ENCODE measurements around the gene IQCN.

The IQCN gene

GRCh38 chr19:18309525-18310064, 35.3 kb upstream of the IQCN start:
- TF ChIP-seq CTCF (IDR thresholded peaks at IDR 0.05; ENCODE audit: poor library complexity, severe bottlenecking): no peak
- Histone ChIP-seq H3K9me3 (ENCODE audit: severe bottlenecking) (no peaks in the 10 kb centered on the region), H3K27ac (ENCODE audit: poor library complexity, severe bottlenecking) (no peak overlapping the region), H3K4me3 (ENCODE audit: severe bottlenecking) (no peak overlapping the region), H3K36me3 (ENCODE audit: low read depth) (peaks cover 75% of the 10 kb centered on the region), H3K27me3 (ENCODE audit: insufficient read depth, poor library complexity, severe bottlenecking) (no peaks in the 10 kb centered on the region), H3K4me1 (ENCODE audit: insufficient read depth, poor library complexity, severe bottlenecking) (peaks cover 6% of the 10 kb centered on the region)
- ATAC-seq (ENCODE audit: low read depth) (no peak), DNase-seq (ENCODE audit: low spot score) (no peak)

- Histone ChIP-seq H3K27ac (ENCODE audit: poor library complexity, severe bottlenecking) (no peak overlapping the region), H3K36me3 (ENCODE audit: low read depth) (peaks cover 68% of the 10 kb centered on the region), H3K4me1 (ENCODE audit: insufficient read depth, poor library complexity, severe bottlenecking) (peaks cover 11% of the 10 kb centered on the region), H3K9me3 (ENCODE audit: severe bottlenecking) (no peaks in the 10 kb centered on the region), H3K27me3 (ENCODE audit: insufficient read depth, poor library complexity, severe bottlenecking) (no peaks in the 10 kb centered on the region), H3K4me3 (ENCODE audit: severe bottlenecking) (no peak overlapping the region)
- ATAC-seq (ENCODE audit: low read depth): no peak
- no peak for DNase-seq (ENCODE audit: low spot score)
- TF ChIP-seq CTCF (IDR thresholded peaks at IDR 0.05; ENCODE audit: poor library complexity, severe bottlenecking): no peak
These were observed 34.7 kb upstream of the IQCN start for GRCh38 chr19:18308948-18309325.

GRCh38 chr19:18308051-18308947, 34.0 kb upstream of the IQCN start:
- Histone ChIP-seq H3K27ac (ENCODE audit: poor library complexity, severe bottlenecking) (no peak overlapping the region), H3K36me3 (ENCODE audit: low read depth) (peaks cover 62% of the 10 kb centered on the region), H3K27me3 (ENCODE audit: insufficient read depth, poor library complexity, severe bottlenecking) (no peaks in the 10 kb centered on the region), H3K9me3 (ENCODE audit: severe bottlenecking) (no peaks in the 10 kb centered on the region), H3K4me1 (ENCODE audit: insufficient read depth, poor library complexity, severe bottlenecking) (peaks cover 11% of the 10 kb centered on the region), H3K4me3 (ENCODE audit: severe bottlenecking) (no peak overlapping the region)
- TF ChIP-seq CTCF (IDR thresholded peaks at IDR 0.05; ENCODE audit: poor library complexity, severe bottlenecking): no peak
- DNase-seq (ENCODE audit: low spot score): no peak
- no peak for ATAC-seq (ENCODE audit: low read depth)

- DNase-seq (ENCODE audit: low spot score) (no peak), ATAC-seq (ENCODE audit: low read depth) (no peak)
- Histone ChIP-seq H3K36me3 (ENCODE audit: low read depth) (peaks cover 52% of the 10 kb centered on the region), H3K4me3 (ENCODE audit: severe bottlenecking) (no peak overlapping the region), H3K27me3 (ENCODE audit: insufficient read depth, poor library complexity, severe bottlenecking) (no peaks in the 10 kb centered on the region), H3K27ac (ENCODE audit: poor library complexity, severe bottlenecking) (no peak overlapping the region), H3K9me3 (ENCODE audit: severe bottlenecking) (no peaks in the 10 kb centered on the region), H3K4me1 (ENCODE audit: insufficient read depth, poor library complexity, severe bottlenecking) (peaks cover 11% of the 10 kb centered on the region)
- TF ChIP-seq CTCF (IDR thresholded peaks at IDR 0.05; ENCODE audit: poor library complexity, severe bottlenecking): no peak
These were observed 33.0 kb upstream of the IQCN start for GRCh38 chr19:18307271-18307681.

GRCh38 chr19:18306888-18307260, 32.6 kb upstream of the IQCN start:
- TF ChIP-seq CTCF (IDR thresholded peaks at IDR 0.05; ENCODE audit: poor library complexity, severe bottlenecking): no peak
- H3K27me3 ChIP-seq (ENCODE audit: insufficient read depth, poor library complexity, severe bottlenecking): no peaks in the 10 kb centered on the region
- H3K4me3 ChIP-seq (ENCODE audit: severe bottlenecking): no peak overlapping the region
- no peak for ATAC-seq (ENCODE audit: low read depth)
- peaks cover 11% of the 10 kb centered on the region for H3K4me1 ChIP-seq (ENCODE audit: insufficient read depth, poor library complexity, severe bottlenecking)
- peaks cover 48% of the 10 kb centered on the region for H3K36me3 ChIP-seq (ENCODE audit: low read depth)
- H3K9me3 ChIP-seq (ENCODE audit: severe bottlenecking): no peaks in the 10 kb centered on the region
- H3K27ac ChIP-seq (ENCODE audit: poor library complexity, severe bottlenecking): no peak overlapping the region
- DNase-seq (ENCODE audit: low spot score): no peak

Measured in RWPE2 (cell line).